Prostate gland (tissue), 2 donors: ENCODE data around the gene SCYL1. TPM values are rescaled to one million over a fixed set of nuclear protein-coding genes. Genes with fewer than 3 reads are reported as not detected.
A peak's percentile ranks its signal among the peaks of the same experiment; 100 is the strongest.

ENCODE experiments used
- DNase-seq: peaks from one replicate; pipeline ENCODE4 v3.0.0-alpha.2; 2019; ENCODE audit warnings: low spot score
- H3K27ac ChIP-seq, 2 donors: fragments of 200-600 bp; sonication (generic); 2 replicates each; pipeline ENCODE4 v1.5.1; 2017 to 2019
- H3K27me3 ChIP-seq: fragments of 200-600 bp; sonication (generic); replicated peaks from 2 replicates; pipeline ENCODE4 v1.5.1; 2019; ENCODE audit not compliant: insufficient read depth
- H3K36me3 ChIP-seq, 2 donors: fragments of 200-600 bp; sonication (generic); 1 replicate in 1 of 2; 2 replicates in 1 of 2; pipeline versions ENCODE4 v1.5.1 to v1.8.1; 2017 to 2019
- H3K4me1 ChIP-seq: fragments of 200-600 bp; sonication (generic); replicated peaks from 2 replicates; pipeline ENCODE4 v1.5.1; 2019
- H3K4me3 ChIP-seq, 2 donors: fragments of 200-600 bp; sonication (generic); 2 replicates each; pipeline ENCODE4 v1.5.1; 2017 to 2019
- H3K9me3 ChIP-seq: fragments of 200-600 bp; sonication (generic); 2 replicates; pipeline ENCODE4 v1.5.1; 2017
- CTCF ChIP-seq, 4 experiments: fragments of 200-600 bp in 2 of 4; fragments of 450-650 bp in 2 of 4; sonication (generic) in 2 of 4; IDR thresholded peaks; 1 replicate in 3 of 4; 2 replicates in 1 of 4; pipeline ENCODE4 v1.5.1; 2016 to 2019; ENCODE audit warnings: antibody characterized with exemption in 4 of 4, mild to moderate bottlenecking in 2 of 4, moderate library complexity in 2 of 4
- POLR2A ChIP-seq: fragments of 450-650 bp; IDR thresholded peaks from one replicate; pipeline ENCODE4 v1.6.1; 2016; ENCODE audit warnings: antibody characterized with exemption, mild to moderate bottlenecking
- POLR2AphosphoS5 ChIP-seq: sonication (generic); formaldehyde crosslinking; IDR thresholded peaks from one replicate; pipeline ENCODE4 v1.6.1; 2017; ENCODE audit warnings: antibody characterized with exemption
- WGBS: methylation state at CpG from one replicate; pipeline ENCODE4 v1.1.5; 2018; 5-methylcytosine and 5-hydroxymethylcytosine counted together
- intact Hi-C: fragments of 100-400 bp; cut with DNase I; formaldehyde crosslinking; loops from one replicate; pipeline ENCODE4 v1.14.2; 2022
- total RNA-seq, 2 donors: library from RNA; depleted of rRNA; stranded (reverse); fragments of >200 nt; gene quantifications; one replicate each; pipeline ENCODE4 v1.1.0, GENCODE V29; 2016

Gene SCYL1
- total RNA-seq, 2 donors from 2014 or later, result 125 to 177 TPM

- intact Hi-C loops, result no loop called here
- Histone ChIP-seq H3K27me3 (no peaks in the 10 kb centered on the region), H3K4me3 (peak overlapping the region in 1 of 2 donors; percentile 81), H3K36me3 (no peaks in the 10 kb centered on the region), H3K4me1 (peaks cover 22% of the 10 kb centered on the region), H3K27ac (peak overlapping the region; percentile 99 to 100), H3K9me3 (no peaks in the 10 kb centered on the region)
- WGBS, result 39% methylated on average over 11 of the region's 11 CpGs
- TF ChIP-seq POLR2A (no peak), POLR2AphosphoS5 (peak; percentile 90), CTCF (IDR thresholded peaks at IDR 0.05) (peak in 1 of 4 experiments; percentile 31)
- DNase-seq, result peak; percentile 79
Observed at GRCh38 chr11:65479184-65480145, 45.4 kb upstream of the SCYL1 start.

- no peak overlapping the region for H3K4me3 ChIP-seq
- no peak for DNase-seq
- intact Hi-C loops, result no loop called here
- peaks cover 17% of the 10 kb centered on the region for H3K4me1 ChIP-seq
- no peak for TF ChIP-seq POLR2A
- TF ChIP-seq POLR2AphosphoS5, result no peak
- TF ChIP-seq CTCF (IDR thresholded peaks at IDR 0.05), result no peak
- H3K27me3 ChIP-seq, result no peaks in the 10 kb centered on the region
- WGBS, result 100% methylated on average over 2 of the region's 2 CpGs
- peak overlapping the region; percentile 10 to 29 for H3K27ac ChIP-seq
- no peaks in the 10 kb centered on the region for H3K36me3 ChIP-seq
- H3K9me3 ChIP-seq, result no peaks in the 10 kb centered on the region
Observed at GRCh38 chr11:65482306-65482850, 42.5 kb upstream of the SCYL1 start.

- Histone ChIP-seq H3K27ac (peak overlapping the region; percentile 78 to 98), H3K4me1 (peaks cover 22% of the 10 kb centered on the region), H3K27me3 (no peaks in the 10 kb centered on the region), H3K9me3 (no peaks in the 10 kb centered on the region), H3K36me3 (no peaks in the 10 kb centered on the region), H3K4me3 (no peak overlapping the region)
- intact Hi-C loops, result no loop called here
- TF ChIP-seq CTCF (IDR thresholded peaks at IDR 0.05), result no peak
- no peak for TF ChIP-seq POLR2A
- TF ChIP-seq POLR2AphosphoS5, result no peak
- no peak for DNase-seq
- 24% methylated on average over 5 of the region's 5 CpGs for WGBS
Observed at GRCh38 chr11:65485920-65486219, 39.0 kb upstream of the SCYL1 start.

GRCh38 chr11:65486570-65487466 lies 38.1 kb upstream of the SCYL1 start:
- WGBS, result 62% methylated on average over 10 of the region's 10 CpGs
- Histone ChIP-seq H3K4me3 (no peak overlapping the region), H3K9me3 (no peaks in the 10 kb centered on the region), H3K4me1 (peaks cover 28% of the 10 kb centered on the region), H3K27ac (peak overlapping the region; percentile 78 to 98), H3K27me3 (no peaks in the 10 kb centered on the region), H3K36me3 (no peaks in the 10 kb centered on the region)
- DNase-seq, result no peak
- intact Hi-C loops, result no loop called here
- TF ChIP-seq POLR2A (peak; percentile 31), POLR2AphosphoS5 (no peak)
